SK-N-DZ (cell line): ENCODE data around the gene VKORC1L1.

ENCODE experiments used
- small RNA-seq, 2 experiments: library from RNA; depleted of rRNA; stranded (forward); fragments of <200 nt; gene quantifications; one replicate each; pipeline ENCODE3, GENCODE V24; 2014

The VKORC1L1 gene

Small RNA genes within 50 kb of the gene (small RNA-seq; reads per million reads assigned to genes)
- 0 reads per million in 2 experiments for gene AC073261.1
- gene RNU6-973P, result 0 reads per million in 2 experiments
